HL-60 (cell line): ENCODE results near the gene GIT2.

Source experiments
- DNase-seq, 2 experiments: peaks; one replicate each; pipeline ENCODE4 v3.0.0-alpha.2; 2010 to 2020; ENCODE audit warnings: low read depth in 1 of 2, low spot score in 1 of 2
- H3K27ac ChIP-seq: fragments of 250-450 bp; sonication (Bioruptor Pico); replicated peaks from 2 replicates; pipeline ENCODE4 v1.5.1; 2020; ENCODE audit warnings: mild to moderate bottlenecking, moderate library complexity
- H3K27me3 ChIP-seq: fragments of 250-450 bp; sonication (Bioruptor Pico); 2 replicates; pipeline ENCODE4 v1.5.1; 2021; ENCODE audit warnings: mild to moderate bottlenecking, moderate library complexity; ENCODE audit not compliant: insufficient read depth, poor library complexity, severe bottlenecking
- H3K4me3 ChIP-seq: replicated peaks from 2 replicates; pipeline ENCODE4 v1.5.1; 2011; ENCODE audit warnings: mild to moderate bottlenecking, control low read depth, low read length; ENCODE audit not compliant: insufficient read depth
- CTCF ChIP-seq: IDR thresholded peaks from one replicate; pipeline ENCODE4 v1.5.1; 2011; ENCODE audit warnings: low read length, control low read depth, inconsistent platforms; ENCODE audit not compliant: insufficient read depth
- GABPA ChIP-seq: IDR thresholded peaks from 2 replicates; pipeline ENCODE4 v1.6.1; 2012; ENCODE audit warnings: low read depth
- POLR2AphosphoS5 ChIP-seq: IDR thresholded peaks from 2 replicates; pipeline ENCODE4 v1.6.1; 2012; ENCODE audit warnings: low read depth
- REST ChIP-seq: IDR thresholded peaks from 2 replicates; pipeline ENCODE4 v1.6.1; 2012; ENCODE audit warnings: low read depth; ENCODE audit not compliant: insufficient replicate concordance
- SPI1 ChIP-seq: IDR thresholded peaks from 2 replicates; pipeline ENCODE4 v1.6.1; 2012; ENCODE audit warnings: low read depth, mild to moderate bottlenecking, borderline replicate concordance
- long read RNA-seq: library from polyadenylated mRNA; unstranded; transcript quantifications from one replicate; pipeline ENCODE4 v2.0.0, GENCODE V29; 2020

The GIT2 gene
- long read RNA-seq, full-length matches to known transcripts: 572 of 802 reads
- long read RNA-seq, partial matches to known transcripts: 22 of 802 reads
- long read RNA-seq, other reads (novel, unspliced or antisense): 208 of 802 reads

GRCh38 chr12:109995686-109996482 lies at the start of gene GIT2:
Gene GIT2, minus strand, starts transcription at chr12:109996368. Its CDS starts 144 bp downstream, at chr12:109996224.
- peak; percentile 94 to 97 for DNase-seq
- peak within 1 kb of the TSS; percentile 100 for H3K27ac ChIP-seq
- TF ChIP-seq REST (no peak), SPI1 (peak; percentile 51; the same call in 1 of the 2 replicates), CTCF (no peak), POLR2AphosphoS5 (peak; percentile 82), GABPA (peak; percentile 74)

GRCh38 chr12:110042264-110042663 lies 46.1 kb upstream of the GIT2 start:
- Histone ChIP-seq H3K4me3 (no peak overlapping the region), H3K27ac (no peak overlapping the region), H3K27me3 (no peaks in the 10 kb centered on the region)
- TF ChIP-seq REST (no peak), POLR2AphosphoS5 (no peak), GABPA (no peak), SPI1 (no peak), CTCF (no peak)
- no peak for DNase-seq

More at GRCh38 chr12:109995686-109996482, at the start of gene GIT2:
- Histone ChIP-seq H3K4me3 (peak within 1 kb of the TSS; percentile 83), H3K27me3 (no peaks in the 10 kb centered on the region)

GRCh38 chr12:110039085-110039807 lies 43.1 kb upstream of the GIT2 start:
- peak overlapping the region; percentile 65 for H3K27ac ChIP-seq
- no peaks in the 10 kb centered on the region for H3K27me3 ChIP-seq
- H3K4me3 ChIP-seq: no peak overlapping the region
- TF ChIP-seq SPI1 (peak; percentile 18; the same call in 1 of the 2 replicates), REST (no peak), GABPA (no peak), CTCF (no peak)
- no peak for DNase-seq
